ENCODE results near the gene NCKAP5L. TPM values are rescaled to one million over a fixed set of nuclear protein-coding genes. Genes with fewer than 3 reads are reported as not detected.

The NCKAP5L gene
- total RNA-seq, 3 donors from 2014 or later (not counting 1 experiment from before 2014, with no cell fraction given), result 16.7 to 19.3 (median 16.8) TPM

GRCh38 chr12:49843411-49843810 is 15.2 kb upstream of the NCKAP5L start:
- H3K4me1 ChIP-seq (ENCODE audit: control insufficient read depth, insufficient read depth, low read length), result peaks cover 24% of the 10 kb centered on the region
- H3K36me3 Mint-ChIP-seq, result no peaks in the 10 kb centered on the region
- H3K27ac ChIP-seq (ENCODE audit: low read length), result peak overlapping the region; percentile 78
- H3K9me3 ChIP-seq (ENCODE audit: control insufficient read depth, insufficient read depth, low read length), result no peaks in the 10 kb centered on the region
- no peaks in the 10 kb centered on the region for H3K36me3 ChIP-seq (ENCODE audit: control insufficient read depth, insufficient read depth, low read length)
- H3K4me3 Mint-ChIP-seq, result peak overlapping the region; percentile 94
- DNase-seq (no peak), ATAC-seq (no peak)
- peak overlapping the region; percentile 85 for H3K4me3 ChIP-seq (ENCODE audit: low read length)
- H3K9me3 Mint-ChIP-seq, result no peaks in the 10 kb centered on the region
- WGBS (ENCODE audit: insufficient coverage), result 91% methylated on average over 7 of the region's 7 CpGs
- intact Hi-C loops (cut with micrococcal nuclease), result loop anchor here (1.0 kb wide), 2 partner anchors 15 to 102 kb away; partner anchors contain the start of genes NCKAP5L and TMBIM6
- peaks cover 33 to 34% of the 10 kb centered on the region in 2 donors for H3K4me1 Mint-ChIP-seq
- peaks cover 3 to 8% of the 10 kb centered on the region in 2 donors for H3K27me3 Mint-ChIP-seq (ENCODE audit: low read depth in 2 of 2)
- H3K27ac Mint-ChIP-seq, result peak overlapping the region; percentile 89 to 90
- TF ChIP-seq, protein P1, sequence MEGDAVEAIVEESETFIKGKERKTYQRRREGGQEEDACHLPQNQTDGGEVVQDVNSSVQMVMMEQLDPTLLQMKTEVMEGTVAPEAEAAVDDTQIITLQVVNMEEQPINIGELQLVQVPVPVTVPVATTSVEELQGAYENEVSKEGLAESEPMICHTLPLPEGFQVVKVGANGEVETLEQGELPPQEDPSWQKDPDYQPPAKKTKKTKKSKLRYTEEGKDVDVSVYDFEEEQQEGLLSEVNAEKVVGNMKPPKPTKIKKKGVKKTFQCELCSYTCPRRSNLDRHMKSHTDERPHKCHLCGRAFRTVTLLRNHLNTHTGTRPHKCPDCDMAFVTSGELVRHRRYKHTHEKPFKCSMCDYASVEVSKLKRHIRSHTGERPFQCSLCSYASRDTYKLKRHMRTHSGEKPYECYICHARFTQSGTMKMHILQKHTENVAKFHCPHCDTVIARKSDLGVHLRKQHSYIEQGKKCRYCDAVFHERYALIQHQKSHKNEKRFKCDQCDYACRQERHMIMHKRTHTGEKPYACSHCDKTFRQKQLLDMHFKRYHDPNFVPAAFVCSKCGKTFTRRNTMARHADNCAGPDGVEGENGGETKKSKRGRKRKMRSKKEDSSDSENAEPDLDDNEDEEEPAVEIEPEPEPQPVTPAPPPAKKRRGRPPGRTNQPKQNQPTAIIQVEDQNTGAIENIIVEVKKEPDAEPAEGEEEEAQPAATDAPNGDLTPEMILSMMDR (IDR thresholded peaks at IDR 0.05), result no peak
- H3K27me3 ChIP-seq (ENCODE audit: control insufficient read depth, insufficient read depth, low read length), result no peaks in the 10 kb centered on the region

DNA sequence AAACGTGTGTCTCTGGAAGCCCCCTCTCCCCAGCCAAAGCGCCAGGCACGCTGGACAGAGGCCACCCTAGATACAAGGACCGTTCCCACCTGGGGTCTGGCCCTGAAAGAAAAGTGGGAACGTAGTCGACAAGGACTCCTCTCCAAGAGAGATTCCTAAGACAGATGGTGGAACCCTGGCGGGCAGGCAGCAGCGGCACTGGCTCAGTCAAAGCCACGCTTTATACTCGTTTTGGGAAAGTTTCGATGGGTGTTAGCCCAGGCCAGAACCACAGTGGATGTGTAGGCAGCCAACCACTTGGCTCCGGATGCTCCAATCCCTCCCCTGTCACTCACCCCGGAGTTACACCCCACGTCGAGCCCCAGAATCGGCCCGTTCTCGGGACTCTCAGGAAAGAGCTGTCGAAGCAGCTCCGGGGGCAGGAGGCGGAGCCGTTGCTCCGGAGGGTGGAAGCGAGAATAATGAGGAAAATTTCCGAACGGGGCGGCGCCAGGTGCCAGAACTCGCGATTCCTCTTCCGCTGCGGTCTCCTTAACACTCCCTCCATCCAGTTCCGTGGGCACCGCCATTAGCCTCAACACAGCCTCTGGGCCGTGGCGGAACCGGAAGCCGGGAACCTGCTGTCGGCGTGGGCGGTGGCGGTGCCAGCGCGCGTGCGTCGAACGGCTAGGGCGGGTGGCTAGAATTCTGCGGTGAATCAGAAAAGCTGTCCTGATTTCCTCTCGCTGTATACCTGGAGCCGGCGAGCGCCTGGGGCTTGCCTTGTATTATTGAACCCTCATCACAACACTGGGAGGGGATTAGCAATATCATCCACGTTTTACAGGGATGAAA is 14.5 kb upstream of the NCKAP5L start, which contains the start of gene BCDIN3D:
Gene BCDIN3D, minus strand, starts transcription at position 588 of the 834 bp plus-strand sequence. Its CDS starts 19 bp downstream, at position 569.
- under 1% methylated on average over 55 of the region's 55 CpGs for WGBS (ENCODE audit: insufficient coverage)
- peaks cover 0 to 1% of the 10 kb centered on the region in 2 donors for H3K27me3 Mint-ChIP-seq (ENCODE audit: low read depth in 2 of 2)
- intact Hi-C loops (cut with micrococcal nuclease), result loop anchor here (1.0 kb wide), 2 partner anchors 14 to 101 kb away; partner anchors contain the start of genes NCKAP5L and TMBIM6
- H3K36me3 Mint-ChIP-seq, result no peaks in the 10 kb centered on the region
- DNase-seq (peak; percentile 83 to 96), ATAC-seq (peak; percentile 93 to 96 (median 95))
- H3K4me3 Mint-ChIP-seq, result peak within 1 kb of the TSS; percentile 94
- H3K4me1 ChIP-seq (ENCODE audit: control insufficient read depth, insufficient read depth, low read length), result peaks cover 24% of the 10 kb centered on the region
- TF ChIP-seq, protein P1 (IDR thresholded peaks at IDR 0.05), result no peak
- peaks cover 2% of the 10 kb centered on the region for H3K36me3 ChIP-seq (ENCODE audit: control insufficient read depth, insufficient read depth, low read length)
- peak within 1 kb of the TSS; percentile 78 for H3K27ac ChIP-seq (ENCODE audit: low read length)
- H3K27ac Mint-ChIP-seq, result peak within 1 kb of the TSS; percentile 89 to 90
- no peaks in the 10 kb centered on the region for H3K9me3 ChIP-seq (ENCODE audit: control insufficient read depth, insufficient read depth, low read length)
- peaks cover 33 to 36% of the 10 kb centered on the region in 2 donors for H3K4me1 Mint-ChIP-seq
- H3K4me3 ChIP-seq (ENCODE audit: low read length), result peak within 1 kb of the TSS; percentile 85
- H3K27me3 ChIP-seq (ENCODE audit: control insufficient read depth, insufficient read depth, low read length), result no peaks in the 10 kb centered on the region
- no peaks in the 10 kb centered on the region for H3K9me3 Mint-ChIP-seq

GRCh38 chr12:49838973-49839633 is 10.9 kb upstream of the NCKAP5L start:
- no peak overlapping the region for H3K4me3 Mint-ChIP-seq

More at GRCh38 chr12:49838973-49839633, 10.9 kb upstream of the NCKAP5L start:
- peak in 1 of 2 donors; percentile 72 for DNase-seq
- H3K27me3 Mint-ChIP-seq (ENCODE audit: low read depth in 2 of 2), result no peaks in the 10 kb centered on the region
- peaks cover 2% of the 10 kb centered on the region for H3K36me3 ChIP-seq (ENCODE audit: control insufficient read depth, insufficient read depth, low read length)
- peak; percentile 27 to 53 (median 31) for ATAC-seq
- no peaks in the 10 kb centered on the region for H3K9me3 ChIP-seq (ENCODE audit: control insufficient read depth, insufficient read depth, low read length)
- H3K36me3 Mint-ChIP-seq, result no peaks in the 10 kb centered on the region
- no peak overlapping the region for H3K27ac ChIP-seq (ENCODE audit: low read length)
- no peak overlapping the region for H3K4me3 ChIP-seq (ENCODE audit: low read length)
- H3K27me3 ChIP-seq (ENCODE audit: control insufficient read depth, insufficient read depth, low read length), result no peaks in the 10 kb centered on the region
- intact Hi-C loops (cut with micrococcal nuclease), result loop anchor here (1.0 to 2.0 kb wide), 3 partner anchors 63 to 202 kb away; no protein-coding TSS in a partner anchor
- H3K4me1 ChIP-seq (ENCODE audit: control insufficient read depth, insufficient read depth, low read length), result peaks cover 19% of the 10 kb centered on the region
- H3K27ac Mint-ChIP-seq, result no peak overlapping the region
- TF ChIP-seq, protein P1 (IDR thresholded peaks at IDR 0.05), result peak; percentile 56
- H3K4me1 Mint-ChIP-seq, result peaks cover 28 to 31% of the 10 kb centered on the region in 2 donors
- 60% methylated on average over 3 of the region's 3 CpGs for WGBS (ENCODE audit: insufficient coverage)
- no peaks in the 10 kb centered on the region for H3K9me3 Mint-ChIP-seq
